GM11168 (cell line): ENCODE data around the gene FAR2.

Experiments used
- in situ Hi-C: fragments of 300-500 bp; cut with MboI; formaldehyde crosslinking; loops from one replicate; pipeline ENCODE4 v1.12.0; 2022; ENCODE audit warnings: low sequenced_read_pairs; ENCODE audit not compliant: unreplicated experiment

Gene FAR2

GRCh38 chr12:29310899-29311298 is 161.8 kb downstream of the FAR2 start:
- in situ Hi-C loops: loop anchor here (10.0 kb wide), 1 partner anchor 216 kb away; no protein-coding TSS in a partner anchor

- in situ Hi-C loops: loop anchor here (10.0 kb wide), 1 partner anchor 220 kb away; no protein-coding TSS in a partner anchor
Measured at GRCh38 chr12:29314416-29314815, 165.3 kb downstream of the FAR2 start.

GRCh38 chr12:29316752-29317151 is 167.7 kb downstream of the FAR2 start:
- in situ Hi-C loops: loop anchor here (10.0 kb wide), 1 partner anchor 222 kb away; no protein-coding TSS in a partner anchor

GRCh38 chr12:29317556-29318363 is 168.7 kb downstream of the FAR2 start:
- in situ Hi-C loops: loop anchor here (10.0 kb wide), 1 partner anchor 223 kb away; no protein-coding TSS in a partner anchor

- in situ Hi-C loops: no loop called here
Measured at GRCh38 chr12:29320295-29321085, 171.4 kb downstream of the FAR2 start.

- in situ Hi-C loops: no loop called here
Measured at GRCh38 chr12:29322157-29322556, 173.1 kb downstream of the FAR2 start.

GRCh38 chr12:29329411-29329810 is 180.3 kb downstream of the FAR2 start:
- in situ Hi-C loops: no loop called here

GRCh38 chr12:29333178-29333577 is 184.1 kb downstream of the FAR2 start:
- in situ Hi-C loops: no loop called here

- in situ Hi-C loops: no loop called here
Measured at GRCh38 chr12:29334937-29335336, 185.9 kb downstream of the FAR2 start.

GRCh38 chr12:29337325-29337724 is 188.2 kb downstream of the FAR2 start:
- in situ Hi-C loops: no loop called here

GRCh38 chr12:29343022-29343799 is 194.1 kb downstream of the FAR2 start:
- in situ Hi-C loops: no loop called here

GRCh38 chr12:29346769-29347421 is 197.8 kb downstream of the FAR2 start:
- in situ Hi-C loops: no loop called here

GRCh38 chr12:29350080-29350479 is 201.0 kb downstream of the FAR2 start:
- in situ Hi-C loops: no loop called here

- in situ Hi-C loops: no loop called here
Measured at GRCh38 chr12:29354954-29355353, 205.9 kb downstream of the FAR2 start.

- in situ Hi-C loops: no loop called here
Measured at GRCh38 chr12:29365091-29365490, 216.0 kb downstream of the FAR2 start.

- in situ Hi-C loops: no loop called here
Measured at GRCh38 chr12:29374012-29374411, 224.9 kb downstream of the FAR2 start.

- in situ Hi-C loops: no loop called here
Measured at GRCh38 chr12:29374913-29375312, 225.8 kb downstream of the FAR2 start.

GRCh38 chr12:29376118-29376517 is 227.0 kb downstream of the FAR2 start:
- in situ Hi-C loops: no loop called here

GRCh38 chr12:29380536-29381523 is 231.8 kb downstream of the FAR2 start, which contains the start of gene ERGIC2:
TSS of gene ERGIC2 (minus strand) at chr12:29381172. CDS start at chr12:29371633, 9,539 bp downstream.
- in situ Hi-C loops: no loop called here
